Right lobe of liver (tissue), 6 donors: ENCODE data around the gene LRRC63. TPM values are rescaled to one million over a fixed set of nuclear protein-coding genes. Genes with fewer than 3 reads are reported as not detected.
A peak's percentile ranks its signal among the peaks of the same experiment; 100 is the strongest.
"Not testable (repeated sequence)": the region's sequence is repeated elsewhere in the genome, so short reads cannot be mapped to it uniquely, and the experiment has no call there.

ENCODE experiments used
- ATAC-seq, 4 donors: fragments of 200-7000 bp; cut with Tn5 transposase; one replicate each; pipeline ENCODE4 v1.9.1; 2020; ENCODE audit warnings: mild to moderate bottlenecking in 4 of 4, moderate library complexity in 4 of 4
- DNase-seq, 3 donors: peaks; one replicate each; pipeline ENCODE4 v3.0.0-alpha.2; 2020
- H3K27ac ChIP-seq, 3 donors: fragments of 200-600 bp; one replicate each; pipeline ENCODE4 v1.8.0; 2022
- H3K27me3 ChIP-seq, 2 donors: fragments of 200-600 bp; one replicate each; pipeline ENCODE4 v1.8.0; 2022
- H3K36me3 ChIP-seq, 4 donors: fragments of 200-600 bp; sonication (generic) in 1 of 4; one replicate each; pipeline versions ENCODE4 v1.5.1 to v1.8.0; 2017 to 2022; ENCODE audit warnings: control low read depth in 1 of 4
- H3K4me1 ChIP-seq, 4 donors: fragments of 200-600 bp; sonication (generic) in 1 of 4; one replicate each; pipeline versions ENCODE4 v1.5.1 to v1.8.0; 2017 to 2022; ENCODE audit warnings: control low read depth in 1 of 4
- H3K4me3 ChIP-seq, 3 donors: fragments of 200-600 bp; one replicate each; pipeline ENCODE4 v1.8.0; 2022
- H3K9me3 ChIP-seq, 4 donors: fragments of 200-600 bp; sonication (generic) in 1 of 4; one replicate each; pipeline versions ENCODE4 v1.5.1 to v1.8.0; 2017 to 2022; ENCODE audit warnings: control low read depth in 1 of 4
- CTCF ChIP-seq, 4 donors: fragments of 200-600 bp in 3 of 4; fragments of 450-650 bp in 1 of 4; IDR thresholded peaks; one replicate each; pipeline versions ENCODE4 v1.5.1 to v1.8.0; 2016 to 2022; ENCODE audit warnings: antibody characterized with exemption in 4 of 4, mild to moderate bottlenecking in 2 of 4
- POLR2A ChIP-seq: fragments of 450-650 bp; IDR thresholded peaks from one replicate; pipeline ENCODE4 v1.6.1; 2017; ENCODE audit warnings: antibody characterized with exemption, mild to moderate bottlenecking
- WGBS: methylation state at CpG from one replicate; pipeline ENCODE4 v1.1.6; 2018; ENCODE audit warnings: low coverage, low lambda C conversion rate; ENCODE audit not compliant: insufficient coverage; ENCODE audit errors: missing lambda C conversion rate; 5-methylcytosine and 5-hydroxymethylcytosine counted together
- intact Hi-C, 2 donors: fragments of 100-400 bp; cut with DNase I; formaldehyde crosslinking; loops; one replicate each; pipeline versions ENCODE4 v1.11.2 to v1.14.1; 2022
- long read RNA-seq: library from polyadenylated mRNA; unstranded; transcript quantifications from one replicate; pipeline ENCODE4 v2.0.0, GENCODE V29; 2019
- total RNA-seq, 6 experiments: library from RNA; depleted of rRNA in 2 of 6; stranded (reverse); fragments of >200 nt in 2 of 6; fragmentation: NEBNext Ultra II Directional in 3 of 6; extraction: Animal tissue kit (Norgen Biotek cat#: 25700) in 3 of 6; gene quantifications; one replicate each; pipeline versions ENCODE4 v1.1.0 to v1.2.4, GENCODE V29; 2016 to 2023
- donor health status: DM: no; HTN: yes; CAD: no.
- donor health status: DM: no; HTN: no; CAD: no.
- donor health status: DM: no; HTN: no; CAD: no.
- donor health status: DM: no; HTN: yes; CAD: no.
- donor health status: DM: no; HTN: yes; CAD: no.

LRRC63 gene, protein sequence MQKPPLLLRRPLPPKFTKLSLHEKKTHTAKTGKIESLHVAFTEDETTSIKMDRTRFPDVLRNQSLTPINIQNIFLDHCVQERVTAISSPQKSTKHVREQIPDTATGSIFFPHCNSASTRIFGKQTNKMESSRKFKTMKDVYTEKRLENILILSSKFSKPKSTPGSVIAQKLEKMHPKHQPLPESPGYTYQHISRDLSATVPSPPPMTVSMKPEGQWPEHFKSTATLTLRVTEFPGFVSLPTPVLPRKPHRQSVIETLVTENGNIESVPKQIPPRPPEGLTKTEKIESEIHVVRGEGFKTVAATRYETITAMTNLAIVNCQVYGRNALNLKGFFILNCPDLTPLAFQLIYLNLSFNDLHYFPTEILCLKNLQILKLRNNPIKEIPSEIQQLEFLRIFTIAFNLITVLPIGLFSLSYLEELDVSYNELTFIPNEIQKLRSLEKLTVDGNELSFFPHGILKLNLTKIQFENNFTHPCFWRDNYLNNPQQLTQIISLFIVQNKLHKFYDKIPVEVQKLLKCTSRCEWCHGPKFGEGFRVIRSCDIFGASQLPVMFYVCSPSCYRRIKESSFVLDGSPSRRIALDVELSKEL
- under 1 TPM in 1 of 6 experiments, not detected in 5; 0.12 TPM for total RNA-seq
- long read RNA-seq = 0 reads

GRCh38 chr13:46211483-46212351 lies at the start of gene LRRC63:
Gene LRRC63 (plus strand): TSS chr13:46211928. CDS start chr13:46213035, 1,107 bp downstream.
- Histone ChIP-seq H3K27me3 (no peaks in the 10 kb centered on the region), H3K27ac (no peak within 1 kb of the TSS), H3K36me3 (no peaks in the 10 kb centered on the region), H3K9me3 (no peaks in the 10 kb centered on the region), H3K4me1 (no peaks in the 10 kb centered on the region), H3K4me3 (peak within 1 kb of the TSS; percentile 41 to 48 (median 44))
- TF ChIP-seq POLR2A (peak; percentile 35), CTCF (IDR thresholded peaks at IDR 0.05) (no peak)
- intact Hi-C loops = no loop called here
- under 1% methylated on average over 18 of the region's 53 CpGs for WGBS
- ATAC-seq (peak; percentile 99 to 100 (median 100)), DNase-seq (peak; percentile 84 to 88 (median 84))

DNA sequence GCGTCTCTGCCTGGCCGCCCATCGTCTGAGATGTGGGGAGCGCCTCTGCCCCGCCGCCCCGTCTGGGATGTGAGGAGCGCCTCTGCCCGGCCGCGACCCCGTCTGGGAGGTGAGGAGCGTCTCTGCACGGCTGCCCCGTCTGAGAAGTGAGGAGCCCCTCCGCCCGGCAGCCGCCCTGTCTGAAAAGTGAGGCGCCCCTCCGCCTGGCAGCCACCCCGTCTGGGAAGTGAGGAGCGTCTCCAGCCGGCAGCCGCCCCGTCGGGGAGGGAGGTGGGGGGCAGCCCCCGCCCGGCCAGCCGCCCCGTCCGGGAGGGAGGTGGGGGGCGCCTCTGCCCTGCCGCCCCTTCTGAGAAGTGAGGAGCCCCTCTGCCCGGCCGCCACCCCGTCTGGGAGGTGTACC lies 49.0 kb upstream of the LRRC63 start:
- intact Hi-C loops, H3K9me3 ChIP-seq, H3K36me3 ChIP-seq, H3K27ac ChIP-seq, ATAC-seq, DNase-seq, H3K4me3 ChIP-seq, H3K27me3 ChIP-seq, H3K4me1 ChIP-seq: not testable (repeated sequence)
- WGBS = 80% methylated on average over 1 of the region's 36 CpGs

GRCh38 chr13:46164661-46165060 lies 47.1 kb upstream of the LRRC63 start:
- DNase-seq = no peak
- ATAC-seq = no peak
- no peaks in the 10 kb centered on the region for H3K36me3 ChIP-seq
- intact Hi-C loops = no loop called here
- H3K27me3 ChIP-seq = no peaks in the 10 kb centered on the region
- no peak overlapping the region for H3K4me3 ChIP-seq
- TF ChIP-seq POLR2A (no peak), CTCF (IDR thresholded peaks at IDR 0.05) (no peak)
- H3K9me3 ChIP-seq = no peaks in the 10 kb centered on the region
- no peaks in the 10 kb centered on the region for H3K4me1 ChIP-seq
- no peak overlapping the region for H3K27ac ChIP-seq

DNA sequence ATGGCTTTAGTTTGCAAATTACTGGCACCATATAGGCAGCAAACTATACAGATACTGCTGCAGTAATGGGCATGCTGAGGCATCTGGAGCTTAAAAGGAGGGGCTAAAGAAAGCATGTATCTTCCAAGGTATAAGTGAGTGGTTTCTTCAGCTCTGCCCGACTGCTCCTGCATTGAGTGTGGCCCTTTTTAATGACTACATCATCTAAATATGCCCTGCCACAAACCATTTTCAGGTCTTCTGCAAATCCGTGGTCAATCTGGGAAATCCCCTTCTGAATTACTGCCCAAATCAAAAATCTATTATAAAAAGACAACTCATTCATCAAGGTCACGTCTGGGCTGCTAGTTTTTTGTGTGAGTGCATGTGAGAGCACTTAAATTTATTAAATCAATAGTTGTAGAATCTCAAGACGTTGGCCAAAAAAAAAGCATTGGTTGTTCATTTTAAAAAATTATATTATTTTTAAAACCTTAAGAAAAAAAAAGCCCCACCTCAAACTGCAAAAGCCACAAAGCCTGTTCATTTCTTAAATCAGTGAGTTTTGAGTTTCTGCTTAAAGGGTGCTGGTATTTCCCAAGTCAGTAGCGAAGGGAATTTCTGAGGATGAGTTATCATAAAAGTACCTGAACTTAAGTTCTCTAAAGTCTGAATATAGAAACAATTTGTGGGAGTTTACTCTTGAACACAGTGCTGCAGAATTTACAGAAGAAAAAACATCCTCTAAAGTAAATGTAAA lies 46.1 kb upstream of the LRRC63 start:
- 29% methylated on average over 5 of the region's 5 CpGs for WGBS

More for the DNA sequence above, 46.1 kb upstream of the LRRC63 start:
- Histone ChIP-seq H3K36me3 (no peaks in the 10 kb centered on the region), H3K27ac (no peak overlapping the region), H3K9me3 (no peaks in the 10 kb centered on the region), H3K4me1 (no peaks in the 10 kb centered on the region), H3K27me3 (no peaks in the 10 kb centered on the region), H3K4me3 (no peak overlapping the region)
- ATAC-seq (no peak), DNase-seq (no peak)
- intact Hi-C loops = no loop called here
- TF ChIP-seq POLR2A = no peak
- TF ChIP-seq CTCF (IDR thresholded peaks at IDR 0.05) = no peak
